Hepatocyte (in vitro differentiated cells): ENCODE measurements around the gene RSU1.

Source experiments
- EZH2 ChIP-seq: fragments of 200-600 bp; sonication (generic); IDR thresholded peaks from 2 replicates; pipeline ENCODE4 v1.6.1; 2016; ENCODE audit warnings: antibody characterized with exemption, mild to moderate bottlenecking, borderline replicate concordance
- TF ChIP-seq, protein P1 (sequence below): fragments of 200-600 bp; sonication (generic); IDR thresholded peaks from 2 replicates; pipeline ENCODE4 v1.5.1; 2016; ENCODE audit warnings: antibody characterized with exemption, mild to moderate bottlenecking; ENCODE audit not compliant: poor library complexity

DNA sequence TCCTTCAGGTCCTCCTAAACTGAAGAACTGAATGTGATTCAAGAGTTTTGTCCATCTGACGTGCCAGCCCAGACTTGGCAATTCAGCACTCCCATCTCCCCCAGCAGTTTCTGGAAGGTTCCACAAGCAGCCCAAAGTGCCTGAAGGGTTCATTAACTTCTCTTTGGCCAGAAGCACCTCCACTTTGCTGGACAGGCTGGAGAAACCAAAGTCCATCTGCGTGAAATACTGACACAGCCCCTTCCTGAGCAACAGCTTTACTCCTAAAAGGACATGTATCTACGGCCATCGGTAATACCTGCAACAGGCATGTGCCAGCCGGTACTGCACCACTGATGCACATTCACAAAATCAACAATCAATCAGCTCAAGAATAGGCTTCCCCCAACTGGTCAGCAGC lies 48.5 kb downstream of the RSU1 start:
- TF ChIP-seq, protein P1, sequence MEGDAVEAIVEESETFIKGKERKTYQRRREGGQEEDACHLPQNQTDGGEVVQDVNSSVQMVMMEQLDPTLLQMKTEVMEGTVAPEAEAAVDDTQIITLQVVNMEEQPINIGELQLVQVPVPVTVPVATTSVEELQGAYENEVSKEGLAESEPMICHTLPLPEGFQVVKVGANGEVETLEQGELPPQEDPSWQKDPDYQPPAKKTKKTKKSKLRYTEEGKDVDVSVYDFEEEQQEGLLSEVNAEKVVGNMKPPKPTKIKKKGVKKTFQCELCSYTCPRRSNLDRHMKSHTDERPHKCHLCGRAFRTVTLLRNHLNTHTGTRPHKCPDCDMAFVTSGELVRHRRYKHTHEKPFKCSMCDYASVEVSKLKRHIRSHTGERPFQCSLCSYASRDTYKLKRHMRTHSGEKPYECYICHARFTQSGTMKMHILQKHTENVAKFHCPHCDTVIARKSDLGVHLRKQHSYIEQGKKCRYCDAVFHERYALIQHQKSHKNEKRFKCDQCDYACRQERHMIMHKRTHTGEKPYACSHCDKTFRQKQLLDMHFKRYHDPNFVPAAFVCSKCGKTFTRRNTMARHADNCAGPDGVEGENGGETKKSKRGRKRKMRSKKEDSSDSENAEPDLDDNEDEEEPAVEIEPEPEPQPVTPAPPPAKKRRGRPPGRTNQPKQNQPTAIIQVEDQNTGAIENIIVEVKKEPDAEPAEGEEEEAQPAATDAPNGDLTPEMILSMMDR: no peak
- no peak for TF ChIP-seq EZH2
